CD14-positive monocyte (primary cell): ENCODE results near the gene OR13C4. TPM values are rescaled to one million over a fixed set of nuclear protein-coding genes. Genes with fewer than 3 reads are reported as not detected.

Experiments used
- DNase-seq, 3 donors: peaks; one replicate each; pipeline ENCODE4 v3.0.0-alpha.2; 2011 to 2022
- H2AFZ ChIP-seq: 2 replicates; pipeline ENCODE4 v1.6.0; 2012; ENCODE audit warnings: mild to moderate bottlenecking, low read depth, low read length, inconsistent platforms; ENCODE audit not compliant: insufficient read depth, poor library complexity, severe bottlenecking
- H3K27ac ChIP-seq, 2 donors: 1 replicate in 1 of 2; 2 replicates in 1 of 2; pipeline ENCODE4 v1.5.1; 2012 to 2013; ENCODE audit warnings: low read length in 2 of 2, control low read depth in 1 of 2, inconsistent platforms in 1 of 2, low read depth in 1 of 2, mild to moderate bottlenecking in 1 of 2
- H3K27me3 ChIP-seq, 2 donors: one replicate each; pipeline versions ENCODE4 v1.6.0 to v1.6.1; 2011 to 2013; ENCODE audit warnings: low read length in 2 of 2; ENCODE audit not compliant: control insufficient read depth in 2 of 2, insufficient read depth in 2 of 2
- H3K36me3 ChIP-seq, 2 donors: replicated peaks in 1 of 2; 1 replicate in 1 of 2; 2 replicates in 1 of 2; pipeline versions ENCODE4 v1.5.1 to v1.6.1; 2012 to 2013; ENCODE audit warnings: low read length in 2 of 2, control low read depth in 1 of 2, inconsistent platforms in 1 of 2, mild to moderate bottlenecking in 1 of 2; ENCODE audit not compliant: insufficient read depth in 2 of 2, control insufficient read depth in 1 of 2
- H3K4me1 ChIP-seq, 2 donors: 1 replicate in 1 of 2; 2 replicates in 1 of 2; pipeline versions ENCODE4 v1.5.1 to v1.6.1; 2012 to 2013; ENCODE audit warnings: low read length in 2 of 2, control low read depth in 1 of 2, inconsistent platforms in 1 of 2, mild to moderate bottlenecking in 1 of 2, moderate library complexity in 1 of 2; ENCODE audit not compliant: insufficient read depth in 2 of 2, control insufficient read depth in 1 of 2
- H3K4me2 ChIP-seq: replicated peaks from 2 replicates; pipeline ENCODE3; 2012; ENCODE audit warnings: low read length, moderate library complexity, mild to moderate bottlenecking; ENCODE audit not compliant: poor library complexity, severe bottlenecking; ENCODE audit errors: extremely low read depth
- H3K4me3 ChIP-seq, 3 experiments: fragments of 200-600 bp in 1 of 3; sonication (generic) in 1 of 3; replicated peaks in 1 of 3; 1 replicate in 2 of 3; 2 replicates in 1 of 3; pipeline ENCODE4 v1.5.1; 2011 to 2013; ENCODE audit warnings: low read length in 3 of 3, mild to moderate bottlenecking in 3 of 3, control low read depth in 2 of 3, low read depth in 2 of 3, inconsistent platforms in 1 of 3, moderate library complexity in 1 of 3
- H3K79me2 ChIP-seq: 2 replicates; pipeline ENCODE4 v1.6.0; 2012; ENCODE audit warnings: mild to moderate bottlenecking, control low read depth, inconsistent platforms, low read length, moderate library complexity; ENCODE audit not compliant: insufficient read depth
- H3K9ac ChIP-seq: 2 replicates; pipeline ENCODE4 v1.6.0; 2017; ENCODE audit warnings: low read length, mild to moderate bottlenecking; ENCODE audit not compliant: insufficient read depth, poor library complexity, severe bottlenecking
- H3K9me3 ChIP-seq, 2 donors: replicated peaks in 1 of 2; 1 replicate in 1 of 2; 2 replicates in 1 of 2; pipeline versions ENCODE4 v1.5.1 to v1.6.1; 2012 to 2013; ENCODE audit warnings: low read length in 2 of 2, control low read depth in 1 of 2; ENCODE audit not compliant: control insufficient read depth in 1 of 2, insufficient read depth in 1 of 2
- H4K20me1 ChIP-seq: 2 replicates; pipeline ENCODE4 v1.6.0; 2012; ENCODE audit warnings: mild to moderate bottlenecking, low read length, control low read depth, moderate library complexity; ENCODE audit not compliant: insufficient read depth
- H3K27ac Mint-ChIP-seq, 7 donors: one replicate each; pipeline ENCODE4 v1.8.0; 2020; ENCODE audit warnings: mild to moderate bottlenecking in 7 of 7, mixed read lengths in 7 of 7, moderate library complexity in 6 of 7, inconsistent platforms in 2 of 7
- H3K27me3 Mint-ChIP-seq, 3 donors: one replicate each; pipeline ENCODE4 v1.8.0; 2021 to 2022; ENCODE audit warnings: low read depth in 3 of 3, mild to moderate bottlenecking in 3 of 3, mixed read lengths in 3 of 3, moderate library complexity in 3 of 3, inconsistent platforms in 1 of 3
- H3K36me3 Mint-ChIP-seq, 2 donors: one replicate each; pipeline ENCODE4 v1.8.0; 2020; ENCODE audit warnings: mixed read lengths in 2 of 2, inconsistent platforms in 1 of 2, mild to moderate bottlenecking in 1 of 2
- H3K4me1 Mint-ChIP-seq: one replicate; pipeline ENCODE4 v1.8.0; 2020; ENCODE audit warnings: mild to moderate bottlenecking, mixed read lengths
- H3K4me3 Mint-ChIP-seq, 2 donors: one replicate each; pipeline ENCODE4 v1.8.0; 2020; ENCODE audit warnings: mild to moderate bottlenecking in 2 of 2, mixed read lengths in 2 of 2, moderate library complexity in 1 of 2
- H3K9me3 Mint-ChIP-seq, 7 donors: one replicate each; pipeline ENCODE4 v1.8.0; 2020 to 2022; ENCODE audit warnings: mixed read lengths in 7 of 7, mild to moderate bottlenecking in 6 of 7, moderate library complexity in 6 of 7, inconsistent platforms in 2 of 7
- CTCF ChIP-seq: fragments of 200-600 bp; IDR thresholded peaks from one replicate; pipeline ENCODE4 v1.8.0; 2022; ENCODE audit warnings: antibody characterized with exemption, mild to moderate bottlenecking
- WGBS: methylation state at CpG from one replicate; pipeline ENCODE4 v1.1.5; 2013; ENCODE audit warnings: missing lambda C conversion rate; ENCODE audit not compliant: insufficient coverage; 5-methylcytosine and 5-hydroxymethylcytosine counted together
- intact Hi-C, 2 donors: fragments of 100-400 bp; cut with micrococcal nuclease; formaldehyde crosslinking; loops; one replicate each; pipeline versions ENCODE4 v1.15.0 to v1.15.1; 2023
- polyA plus RNA-seq, 3 donors: library from polyadenylated mRNA; depleted of rRNA in 1 of 3; unstranded in 2 of 3; stranded (reverse) in 1 of 3; fragments of 300-500 nt in 2 of 3; fragments of >200 nt in 1 of 3; fragmentation: Illumina TruSeq in 2 of 3; gene quantifications; 1 replicate in 2 of 3; 2 replicates in 1 of 3; pipeline ENCODE4 v1.2.3, GENCODE V29; 2012 to 2021

The OR13C4 gene
- polyA plus RNA-seq, 3 donors = not detected

- WGBS = 71% methylated on average over 1 of the region's 1 CpG
- Mint-ChIP-seq H3K4me1 (no peaks in the 10 kb centered on the region), H3K9me3 (peaks cover under 1 to 9% (median 6%) of the 10 kb centered on the region in 7 donors), H3K4me3 (no peak overlapping the region), H3K36me3 (no peaks in the 10 kb centered on the region), H3K27me3 (peaks cover 0 to 3% (median 0%) of the 10 kb centered on the region in 3 donors), H3K27ac (no peak overlapping the region)
- TF ChIP-seq CTCF = no peak
- Histone ChIP-seq H3K27me3 (no peaks in the 10 kb centered on the region), H3K4me2 (no peak overlapping the region), H3K9me3 (peaks cover 2 to 4% of the 10 kb centered on the region in 2 donors), H3K36me3 (no peaks in the 10 kb centered on the region), H3K4me3 (no peak overlapping the region), H2AFZ (no peak overlapping the region), H3K9ac (no peak overlapping the region), H3K79me2 (no peaks in the 10 kb centered on the region), H3K27ac (no peak overlapping the region), H3K4me1 (no peaks in the 10 kb centered on the region), H4K20me1 (no peaks in the 10 kb centered on the region)
- intact Hi-C loops = no loop called here
- DNase-seq = no peak
Measured at GRCh38 chr9:104564358-104564757, 37.3 kb upstream of the OR13C4 start.

GRCh38 chr9:104556830-104557634, 30.0 kb upstream of the OR13C4 start:
- no peak for DNase-seq
- Mint-ChIP-seq H3K4me3 (no peak overlapping the region), H3K27ac (no peak overlapping the region), H3K4me1 (no peaks in the 10 kb centered on the region), H3K27me3 (peaks cover 0 to 1% (median 0%) of the 10 kb centered on the region in 3 donors), H3K36me3 (no peaks in the 10 kb centered on the region), H3K9me3 (peaks cover 6 to 18% (median 10%) of the 10 kb centered on the region in 7 donors)
- no peak for TF ChIP-seq CTCF
- Histone ChIP-seq H3K4me3 (no peak overlapping the region), H2AFZ (no peak overlapping the region), H3K27ac (no peak overlapping the region), H3K9me3 (peaks cover 11 to 14% of the 10 kb centered on the region in 2 donors), H3K4me2 (no peak overlapping the region), H3K79me2 (no peaks in the 10 kb centered on the region), H3K27me3 (no peaks in the 10 kb centered on the region), H3K9ac (no peak overlapping the region), H3K36me3 (no peaks in the 10 kb centered on the region), H4K20me1 (no peaks in the 10 kb centered on the region), H3K4me1 (no peaks in the 10 kb centered on the region)
- intact Hi-C loops = no loop called here
- WGBS = 91% methylated on average over 6 of the region's 8 CpGs
